Smooth muscle cell (in vitro differentiated cells): ENCODE measurements around the gene HES1. TPM values are rescaled to one million over a fixed set of nuclear protein-coding genes. Genes with fewer than 3 reads are reported as not detected.

Source experiments
- DNase-seq: peaks from one replicate; lab custom pipeline; 2025; ENCODE audit not compliant: unreplicated experiment; lab: John Stamatoyannopoulos, UW
- H2AFZ ChIP-seq: fragments of 200-600 bp; sonication (generic); 2 replicates; pipeline ENCODE4 v1.6.0; 2016; ENCODE audit warnings: antibody characterized with exemption, low read depth, mild to moderate bottlenecking
- H3F3A ChIP-seq: fragments of 200-600 bp; sonication (generic); 2 replicates; pipeline ENCODE4 v1.6.0; 2017; ENCODE audit warnings: antibody characterized with exemption, low read depth
- H3K27ac ChIP-seq: fragments of 200-600 bp; sonication (generic); 2 replicates; pipeline ENCODE4 v1.5.1; 2016; ENCODE audit warnings: low read depth, mild to moderate bottlenecking
- H3K27me3 ChIP-seq: fragments of 200-600 bp; sonication (generic); 2 replicates; pipeline ENCODE4 v1.6.1; 2016; ENCODE audit warnings: low read depth, mild to moderate bottlenecking
- H3K36me3 ChIP-seq: fragments of 200-600 bp; sonication (generic); 2 replicates; pipeline ENCODE4 v1.5.1; 2016; ENCODE audit warnings: low read depth
- H3K4me1 ChIP-seq: fragments of 200-600 bp; sonication (generic); 2 replicates; pipeline ENCODE4 v1.5.1; 2016; ENCODE audit warnings: low read depth
- H3K4me2 ChIP-seq: fragments of 200-600 bp; sonication (generic); 2 replicates; pipeline ENCODE4 v1.6.0; 2016; ENCODE audit warnings: mild to moderate bottlenecking
- H3K4me3 ChIP-seq: fragments of 200-600 bp; sonication (generic); 2 replicates; pipeline ENCODE4 v1.5.1; 2016; ENCODE audit warnings: mild to moderate bottlenecking
- H3K79me2 ChIP-seq: fragments of 200-600 bp; sonication (generic); 2 replicates; pipeline ENCODE4 v1.6.0; 2016; ENCODE audit warnings: low read depth, mild to moderate bottlenecking
- H3K9ac ChIP-seq: fragments of 200-600 bp; sonication (generic); 2 replicates; pipeline ENCODE4 v1.6.0; 2016; ENCODE audit warnings: low read depth
- H3K9me3 ChIP-seq: fragments of 200-600 bp; sonication (generic); replicated peaks from 2 replicates; pipeline ENCODE4 v1.5.1; 2016; ENCODE audit warnings: low read depth
- H4K20me1 ChIP-seq: fragments of 200-600 bp; sonication (generic); 2 replicates; pipeline ENCODE4 v1.6.0; 2016; ENCODE audit warnings: low read depth
- WGBS: methylation state at CpG from one replicate; pipeline ENCODE4 v1.1.7; 2016; ENCODE audit warnings: low lambda C conversion rate; 5-methylcytosine and 5-hydroxymethylcytosine counted together
- polyA plus RNA-seq: library from polyadenylated mRNA; unstranded; fragments of >200 nt; fragmentation: Nextera tagmentation; extraction: Ambion mirVana; gene quantifications from 2 replicates; pipeline ENCODE4 v1.2.1, GENCODE V29; 2016
- total RNA-seq: library from RNA; depleted of rRNA; stranded (reverse); fragments of >200 nt; gene quantifications from 2 replicates; pipeline ENCODE4 v1.2.3, GENCODE V29; 2014
- TF ChIP-seq, protein P1 (sequence below): fragments of 200-600 bp; sonication (generic); IDR thresholded peaks from 2 replicates; pipeline ENCODE4 v1.5.1; 2017; ENCODE audit warnings: borderline replicate concordance, mild to moderate bottlenecking, antibody characterized with exemption; ENCODE audit not compliant: insufficient read depth, poor library complexity, severe bottlenecking

The HES1 gene
- total and polyA plus RNA-seq, 2 experiments from 2014 or later: 59.9 to 69.5 TPM

DNA sequence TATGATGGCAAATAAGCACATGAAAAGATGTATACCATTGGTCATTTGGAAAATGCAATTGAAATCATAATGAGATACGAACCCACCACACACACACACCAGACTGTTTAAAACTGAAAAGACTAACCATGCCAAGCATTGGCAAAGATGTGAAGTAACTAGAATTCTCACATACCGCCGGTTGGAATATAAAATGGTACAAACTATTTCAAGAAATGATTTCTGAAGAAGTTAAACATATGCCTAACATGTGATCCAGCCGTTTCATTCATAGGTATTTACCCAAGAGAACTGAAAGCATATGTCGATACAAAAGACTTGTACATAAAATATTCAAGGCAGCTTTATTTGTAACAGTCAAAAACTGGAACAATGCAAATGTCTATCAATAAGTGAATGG, 28.9 kb downstream of the HES1 start:
- 96% methylated on average over 5 of the region's 5 CpGs for WGBS
- TF ChIP-seq, protein P1, sequence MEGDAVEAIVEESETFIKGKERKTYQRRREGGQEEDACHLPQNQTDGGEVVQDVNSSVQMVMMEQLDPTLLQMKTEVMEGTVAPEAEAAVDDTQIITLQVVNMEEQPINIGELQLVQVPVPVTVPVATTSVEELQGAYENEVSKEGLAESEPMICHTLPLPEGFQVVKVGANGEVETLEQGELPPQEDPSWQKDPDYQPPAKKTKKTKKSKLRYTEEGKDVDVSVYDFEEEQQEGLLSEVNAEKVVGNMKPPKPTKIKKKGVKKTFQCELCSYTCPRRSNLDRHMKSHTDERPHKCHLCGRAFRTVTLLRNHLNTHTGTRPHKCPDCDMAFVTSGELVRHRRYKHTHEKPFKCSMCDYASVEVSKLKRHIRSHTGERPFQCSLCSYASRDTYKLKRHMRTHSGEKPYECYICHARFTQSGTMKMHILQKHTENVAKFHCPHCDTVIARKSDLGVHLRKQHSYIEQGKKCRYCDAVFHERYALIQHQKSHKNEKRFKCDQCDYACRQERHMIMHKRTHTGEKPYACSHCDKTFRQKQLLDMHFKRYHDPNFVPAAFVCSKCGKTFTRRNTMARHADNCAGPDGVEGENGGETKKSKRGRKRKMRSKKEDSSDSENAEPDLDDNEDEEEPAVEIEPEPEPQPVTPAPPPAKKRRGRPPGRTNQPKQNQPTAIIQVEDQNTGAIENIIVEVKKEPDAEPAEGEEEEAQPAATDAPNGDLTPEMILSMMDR: no peak
- H3K27me3 ChIP-seq: no peaks in the 10 kb centered on the region

DNA sequence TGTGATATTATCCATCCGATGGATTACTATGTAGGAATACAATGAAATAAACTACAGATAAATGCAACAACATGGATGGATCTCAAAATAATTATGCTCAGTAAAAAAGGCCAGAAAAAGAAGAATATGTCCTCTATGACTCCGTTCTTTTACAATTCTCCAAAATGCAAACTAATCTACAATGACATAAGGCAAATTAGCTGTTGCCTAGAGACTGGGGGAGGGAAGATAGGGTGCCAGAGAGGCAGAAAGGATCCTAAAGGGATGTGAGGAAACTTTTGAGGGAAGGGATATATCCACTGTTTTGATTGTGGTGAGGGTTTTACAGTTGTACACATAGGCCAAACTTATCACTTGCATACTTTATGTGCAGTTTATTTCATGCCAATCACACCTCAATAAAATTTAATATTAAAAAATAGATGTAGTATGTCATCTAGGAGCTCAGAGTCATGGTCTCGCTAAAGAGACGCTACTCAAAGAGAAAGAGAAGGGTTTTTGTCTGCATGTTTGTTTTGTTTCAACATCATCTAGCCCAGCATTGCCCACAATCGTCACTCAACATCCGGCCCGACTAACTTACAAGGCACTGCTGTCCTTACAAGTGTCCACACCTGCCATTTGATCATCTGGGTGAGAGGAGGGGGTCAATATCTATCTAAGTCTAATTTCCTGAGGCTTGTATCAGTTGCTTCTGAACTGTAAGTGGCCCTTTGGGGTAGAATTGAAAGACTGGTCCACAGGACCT, 29.5 kb downstream of the HES1 start:
- DNase-seq: no peak
- no peak overlapping the region for H3K27ac ChIP-seq
- no peaks in the 10 kb centered on the region for H3F3A ChIP-seq
- no peak overlapping the region for H3K9ac ChIP-seq
- no peaks in the 10 kb centered on the region for H3K27me3 ChIP-seq
- TF ChIP-seq, protein P1: no peak
- H4K20me1 ChIP-seq: no peaks in the 10 kb centered on the region
- 91% methylated on average over 7 of the region's 7 CpGs for WGBS
- H3K79me2 ChIP-seq: no peaks in the 10 kb centered on the region
- H3K4me1 ChIP-seq: peaks cover 43% of the 10 kb centered on the region
- H3K9me3 ChIP-seq: no peaks in the 10 kb centered on the region
- no peak overlapping the region for H3K4me2 ChIP-seq
- H3K4me3 ChIP-seq: no peak overlapping the region
- H2AFZ ChIP-seq: no peak overlapping the region
- H3K36me3 ChIP-seq: no peaks in the 10 kb centered on the region

More for the DNA sequence above, 28.9 kb downstream of the HES1 start:
- H3K9me3 ChIP-seq: no peaks in the 10 kb centered on the region
- no peak overlapping the region for H2AFZ ChIP-seq
- H3K4me3 ChIP-seq: no peak overlapping the region
- H3K79me2 ChIP-seq: no peaks in the 10 kb centered on the region
- H3K4me2 ChIP-seq: no peak overlapping the region
- H3F3A ChIP-seq: no peaks in the 10 kb centered on the region
- no peak overlapping the region for H3K27ac ChIP-seq
- H3K4me1 ChIP-seq: peaks cover 43% of the 10 kb centered on the region
- no peak overlapping the region for H3K9ac ChIP-seq
- H3K36me3 ChIP-seq: no peaks in the 10 kb centered on the region
- no peak for DNase-seq
- H4K20me1 ChIP-seq: no peaks in the 10 kb centered on the region

DNA sequence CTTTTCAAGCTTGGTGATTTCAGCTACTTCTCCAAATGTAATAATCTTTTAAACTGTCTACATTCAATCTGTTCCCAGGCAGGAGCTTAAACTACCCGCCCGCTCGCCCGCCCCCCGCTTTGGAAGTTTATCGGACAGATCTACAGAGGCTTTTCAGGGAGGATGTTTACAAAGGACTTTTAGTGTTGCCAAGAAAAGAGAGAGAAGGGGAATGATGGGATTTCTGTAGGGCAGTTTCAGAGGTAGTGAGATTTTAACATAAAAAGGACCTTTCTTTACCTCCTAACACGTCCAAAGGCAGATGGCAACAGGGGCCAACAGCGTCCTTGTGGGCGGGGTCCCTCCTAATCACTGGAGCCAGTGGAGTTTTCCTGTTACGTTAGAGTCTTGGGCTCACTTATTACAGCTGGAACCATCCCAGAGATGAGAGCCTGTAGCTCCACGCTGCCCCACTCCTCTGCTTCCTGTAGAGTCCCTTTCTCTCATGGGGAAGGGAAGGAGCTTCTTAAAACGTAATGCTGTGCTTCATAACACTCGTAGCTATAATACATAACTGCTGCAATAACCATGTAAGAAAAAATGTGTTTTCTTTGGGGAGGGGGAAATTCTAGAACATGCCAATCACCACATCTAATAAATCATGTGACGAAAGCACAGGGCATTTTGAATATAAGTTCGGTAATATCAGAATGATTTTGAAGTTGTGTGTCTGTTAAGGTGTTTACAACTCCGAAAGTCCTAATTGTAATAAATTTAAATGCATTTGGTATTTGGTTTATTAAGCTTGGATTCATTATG, 30.9 kb downstream of the HES1 start:
- Histone ChIP-seq H3K27ac (no peak overlapping the region), H3K4me2 (peak overlapping the region; percentile 77), H4K20me1 (no peaks in the 10 kb centered on the region), H3K4me1 (peaks cover 31% of the 10 kb centered on the region), H2AFZ (peak overlapping the region; percentile 82), H3F3A (no peaks in the 10 kb centered on the region), H3K9ac (no peak overlapping the region), H3K27me3 (no peaks in the 10 kb centered on the region), H3K79me2 (no peaks in the 10 kb centered on the region), H3K9me3 (no peaks in the 10 kb centered on the region), H3K4me3 (peak overlapping the region; percentile 4), H3K36me3 (no peaks in the 10 kb centered on the region)
- 37% methylated on average over 16 of the region's 16 CpGs for WGBS
- TF ChIP-seq, protein P1: no peak
- DNase-seq: no peak
